K562 (cell line): ENCODE results near the gene CPLX4. TPM values are rescaled to one million over a fixed set of nuclear protein-coding genes. Genes with fewer than 3 reads are reported as not detected.
A peak's percentile ranks its signal among the peaks of the same experiment; 100 is the strongest.

Experiments
- ATAC-seq: fragments of 200-7000 bp; cut with Tn5 transposase; 3 replicates; pipeline ENCODE4 v1.9.1; 2020; ENCODE audit warnings: moderate library complexity
- BruUV-seq: library from RNA; stranded (reverse); fragments of 400-500 nt; replicated peaks from 2 replicates; lab custom pipeline; 2021; lab: Mats Ljungman, UMichigan
- CTCF ChIA-PET: fragments of 300-600 bp; formaldehyde crosslinking; extraction: SDS; loops from one replicate; lab custom pipeline; 2021; ENCODE audit warnings: low intra/inter-chr PET ratio; lab: Yijun Ruan, JAX
- POLR2A ChIA-PET: fragments of 300-600, 350-650 bp; sonication (Branson Sonifier 250); formaldehyde crosslinking; extraction: SDS; loops from one replicate; lab custom pipeline; 2021; ENCODE audit warnings: antibody characterized with exemption, inconsistent platforms; lab: Yijun Ruan, JAX
- DNase-seq, 4 experiments: peaks; one replicate each; pipeline versions ENCODE4 v3.0.0 to v3.0.0-alpha.2; 2011 to 2018; ENCODE audit warnings: low spot score in 3 of 4, mixed read lengths in 3 of 4; ENCODE audit errors: extremely low read depth in 1 of 4
- FAIRE-seq: peaks from 2 replicates; lab custom pipeline; 2011; peaks lifted over from hg19 to GRCh38; lab: Jason Lieb, UNC
- H2AFZ ChIP-seq: 2 replicates; pipeline ENCODE4 v1.6.0; 2011; ENCODE audit warnings: low read depth, low read length, control low read depth, inconsistent platforms
- H3K27ac ChIP-seq: fragments of 200-600 bp; 3 replicates; pipeline ENCODE4 v1.8.0; 2011; ENCODE audit warnings: low read depth, mild to moderate bottlenecking, control low read depth, inconsistent platforms, low read length, moderate library complexity, mixed read lengths; ENCODE audit errors: extremely low read depth
- H3K27me3 ChIP-seq, 2 experiments: fragments of 300-600 bp in 1 of 2; 2 replicates in 1 of 2; 3 replicates in 1 of 2; pipeline versions ENCODE4 v1.6.0 to v1.8.0; 2011; ENCODE audit warnings: inconsistent platforms in 2 of 2, low read length in 2 of 2, mild to moderate bottlenecking in 1 of 2, mixed read lengths in 1 of 2, moderate library complexity in 1 of 2; ENCODE audit not compliant: control insufficient read depth in 2 of 2, insufficient read depth in 2 of 2
- H3K36me3 ChIP-seq: fragments of 300-600 bp; 3 replicates; pipeline ENCODE4 v1.8.0; 2011; ENCODE audit warnings: mild to moderate bottlenecking, low read length, inconsistent platforms; ENCODE audit not compliant: control insufficient read depth, insufficient read depth
- H3K4me1 ChIP-seq, 2 experiments: fragments of 200-600 bp in 1 of 2; replicated peaks in 1 of 2; 2 replicates in 1 of 2; 3 replicates in 1 of 2; pipeline versions ENCODE4 v1.5.1 to v1.8.0; 2011; ENCODE audit warnings: inconsistent platforms in 2 of 2, low read length in 2 of 2, mild to moderate bottlenecking in 1 of 2, mixed read lengths in 1 of 2, moderate library complexity in 1 of 2; ENCODE audit not compliant: control insufficient read depth in 2 of 2, insufficient read depth in 2 of 2
- H3K4me2 ChIP-seq: 2 replicates; pipeline ENCODE4 v1.6.1; 2011; ENCODE audit warnings: low read length, control low read depth, inconsistent platforms, mixed read lengths; ENCODE audit not compliant: insufficient read depth
- H3K4me3 ChIP-seq: fragments of 200-600 bp; sonication (generic), shearing (Covaris generic); 2 replicates; pipeline ENCODE4 v1.5.1; 2016; ENCODE audit warnings: control low read depth, inconsistent platforms
- H3K79me2 ChIP-seq: fragments of 200-600 bp; 3 replicates; pipeline ENCODE4 v1.8.0; 2011; ENCODE audit warnings: low read length, inconsistent platforms; ENCODE audit not compliant: control insufficient read depth, insufficient read depth
- H3K9ac ChIP-seq, 2 experiments: 2 replicates each; pipeline versions ENCODE4 v1.6.0 to v1.6.1; 2011; ENCODE audit warnings: low read depth in 2 of 2, low read length in 2 of 2, control low read depth in 1 of 2, inconsistent platforms in 1 of 2, mild to moderate bottlenecking in 1 of 2, mixed read lengths in 1 of 2; ENCODE audit not compliant: insufficient read depth in 1 of 2
- H3K9me1 ChIP-seq: one replicate; pipeline ENCODE4 v1.6.0; 2011; ENCODE audit warnings: inconsistent platforms, mild to moderate bottlenecking, low read length, moderate library complexity; ENCODE audit not compliant: control insufficient read depth, insufficient read depth
- H3K9me3 ChIP-seq: replicated peaks from 2 replicates; pipeline ENCODE4 v1.5.1; 2011; ENCODE audit warnings: low read depth, low read length, inconsistent platforms; ENCODE audit not compliant: control insufficient read depth, insufficient read depth
- H4K20me1 ChIP-seq: replicated peaks from 2 replicates; pipeline ENCODE4 v1.6.1; 2011; ENCODE audit warnings: low read length, inconsistent platforms, mixed read lengths; ENCODE audit not compliant: control insufficient read depth, insufficient read depth
- BRD9 ChIP-seq: fragments of 450-650 bp; IDR thresholded peaks from 2 replicates; pipeline ENCODE4 v1.6.1; 2018; ENCODE audit warnings: low read depth; ENCODE audit not compliant: partially characterized antibody
- DPF2 ChIP-seq: fragments of 450-650 bp; IDR thresholded peaks from 2 replicates; pipeline ENCODE4 v1.6.1; 2016
- ETS1 ChIP-seq: conservative IDR thresholded peaks from 2 replicates; pipeline ENCODE4 v1.6.1; 2011; ENCODE audit warnings: low read depth, mild to moderate bottlenecking, low read length; ENCODE audit not compliant: control insufficient read depth
- GTF2B ChIP-seq: IDR thresholded peaks from 2 replicates; pipeline ENCODE4 v1.6.1; 2011; ENCODE audit not compliant: insufficient read length; ENCODE audit errors: extremely low read depth
- HDAC1 ChIP-seq, 2 experiments: fragments of 450-650 bp; IDR thresholded peaks; 2 replicates each; pipeline ENCODE4 v1.6.1; 2016 to 2017; ENCODE audit warnings: inconsistent platforms in 1 of 2, mild to moderate bottlenecking in 1 of 2, moderate library complexity in 1 of 2
- MLLT1 ChIP-seq, 2 experiments: fragments of 450-650 bp; IDR thresholded peaks; 2 replicates each; pipeline ENCODE4 v1.6.1; 2016
- NFRKB ChIP-seq: fragments of 450-650 bp; IDR thresholded peaks from 2 replicates; pipeline ENCODE4 v1.6.1; 2016; ENCODE audit warnings: low read depth
- POLR2AphosphoS5 ChIP-seq: IDR thresholded peaks from 2 replicates; pipeline ENCODE4 v1.6.1; 2011; ENCODE audit warnings: mild to moderate bottlenecking, low read depth, low read length, moderate library complexity; ENCODE audit not compliant: control insufficient read depth, insufficient read depth
- RFX7 ChIP-seq: fragments of 250-450 bp; sonication (Bioruptor Pico); IDR thresholded peaks from 2 replicates; pipeline ENCODE4 v1.5.1; 2021; ENCODE audit warnings: mild to moderate bottlenecking
- TAF9B ChIP-seq: fragments of 450-650 bp; IDR thresholded peaks from 2 replicates; pipeline ENCODE4 v1.6.1; 2018; ENCODE audit warnings: mild to moderate bottlenecking; ENCODE audit not compliant: partially characterized antibody
- TCF15 ChIP-seq: fragments of 250-450 bp; sonication (Bioruptor Pico); IDR thresholded peaks from 2 replicates; pipeline ENCODE4 v1.8.0; 2022; ENCODE audit warnings: moderate library complexity, mild to moderate bottlenecking, inconsistent platforms
- TSHZ1 ChIP-seq: fragments of 250-450 bp; sonication (Bioruptor Pico); IDR thresholded peaks from 2 replicates; pipeline ENCODE4 v1.4.0; 2020; ENCODE audit warnings: mild to moderate bottlenecking, moderate library complexity
- ZZZ3 ChIP-seq: fragments of 450-650 bp; IDR thresholded peaks from 2 replicates; pipeline ENCODE4 v1.6.1; 2016; ENCODE audit warnings: antibody characterized with exemption, mild to moderate bottlenecking, moderate library complexity
- WGBS: fragments of 100-300 bp; shearing (Covaris generic); methylation state at CpG from one replicate; pipeline ENCODE4 v1.1.6; 2016; ENCODE audit warnings: low coverage, mixed read lengths; ENCODE audit not compliant: insufficient coverage; ENCODE audit errors: missing lambda C conversion rate; 5-methylcytosine and 5-hydroxymethylcytosine counted together
- in situ Hi-C: fragments of 300-500 bp; cut with MboI; formaldehyde crosslinking; loops from 4 replicates; pipeline ENCODE4 v1.15.0; 2018; ENCODE audit warnings: inconsistent platforms, mixed read lengths
- intact Hi-C: fragments of 100-400 bp; cut with micrococcal nuclease; formaldehyde crosslinking; loops from 2 replicates; pipeline ENCODE4 v1.14.2; 2022
- polyA plus RNA-seq, 8 experiments: library from polyadenylated mRNA; depleted of rRNA in 4 of 8; stranded (reverse) in 5 of 8; unstranded in 3 of 8; fragments of >200 nt; fragmentation: Nextera tagmentation in 2 of 8; fragmentation: Illumina TruSeq in 1 of 8; extraction: Ambion mirVana in 2 of 8; extraction: Trizol in 1 of 8; gene quantifications; 2 replicates each; pipeline versions ENCODE4 v1.2.1 to v1.2.3, GENCODE V29; 2011 to 2014; ENCODE audit warnings: inconsistent platforms in 1 of 8, missing spikeins in 1 of 8
- total RNA-seq, 7 experiments: library from RNA; depleted of rRNA in 6 of 7; stranded (reverse); fragments of >200 nt in 6 of 7; fragmentation: Illumina TruSeq in 2 of 7; extraction: Trizol in 2 of 7; gene quantifications; 2 replicates each; pipeline versions ENCODE4 v1.2.1 to v1.2.3, GENCODE V29; 2011 to 2021; ENCODE audit warnings: low replicate concordance in 1 of 7

The CPLX4 gene
- total and polyA plus RNA-seq, 9 of the 15 experiments (the other 6 are each of a cell fraction or from before 2014, with no cell fraction given): not detected

GRCh38 chr18:59358712-59359575 is 40.5 kb upstream of the CPLX4 start, which contains the start of gene LMAN1:
TSS of gene LMAN1 (minus strand) at chr18:59359265. CDS start at chr18:59359244, 21 bp downstream.
- no peaks in the 10 kb centered on the region for H3K9me3 ChIP-seq
- H3K9ac ChIP-seq: peak within 1 kb of the TSS; percentile 98 to 99
- ATAC-seq (peak; percentile 97), DNase-seq (peak; percentile 92 to 95 (median 95)), FAIRE-seq (peak; percentile 74)
- peaks cover 0 to 7% of the 10 kb centered on the region in 2 experiments; a peak in 3 of 5 replicates for H3K4me1 ChIP-seq
- H3K4me3 ChIP-seq: peak within 1 kb of the TSS; percentile 69
- in situ Hi-C loops (no loop called here), intact Hi-C loops (no loop called here)
- no peaks in the 10 kb centered on the region for H3K9me1 ChIP-seq
- ChIA-PET POLR2A (interaction anchor here (0.9 to 1.0 kb wide), 2 partner anchors 8 to 9 kb away, joined by 3 to 4 read pairs; no protein-coding TSS in a partner anchor), CTCF (no interaction called here)
- H3K79me2 ChIP-seq: peaks cover 51% of the 10 kb centered on the region
- H4K20me1 ChIP-seq: peaks cover 7% of the 10 kb centered on the region; the same call in 1 of the 2 replicates
- H3K4me2 ChIP-seq: peak within 1 kb of the TSS; percentile 89
- no peaks in the 10 kb centered on the region for H3K27me3 ChIP-seq
- WGBS: under 1% methylated on average over 18 of the region's 76 CpGs
- peak within 1 kb of the TSS; percentile 98 for H3K27ac ChIP-seq
- H3K36me3 ChIP-seq: peaks cover 36% of the 10 kb centered on the region
- H2AFZ ChIP-seq: peak within 1 kb of the TSS; percentile 91
- TSS peak; percentile 93 for BruUV-seq
- no peak for TF ChIP-seq DPF2
- TF ChIP-seq MLLT1 (IDR thresholded peaks at IDR 0.05): 0 out of 4 replicates have a peak, but pooled peaks of 1 of the 2 experiments have one; percentile 20
- TF ChIP-seq ETS1: no peak; the same call in 1 of the 2 replicates
- no peak for TF ChIP-seq TSHZ1 (CRISPR knock-in tag)
- TF ChIP-seq NFRKB: peak; percentile 90
- peak; percentile 93 for TF ChIP-seq TAF9B
- peak; percentile 52 for TF ChIP-seq POLR2AphosphoS5
- no peak for TF ChIP-seq GTF2B
- TF ChIP-seq RFX7 (CRISPR knock-in tag): no peak
- TF ChIP-seq ZZZ3: no peak
- TF ChIP-seq HDAC1 (IDR thresholded peaks at IDR 0.05): peak in 1 of 2 experiments; percentile 76; a peak in 1 of 4 replicates
- TF ChIP-seq BRD9: no peak
- TF ChIP-seq TCF15 (CRISPR knock-in tag): no peak
